Hepatocyte (in vitro differentiated cells): ENCODE data around the gene TMEM258. TPM values are rescaled to one million over a fixed set of nuclear protein-coding genes. Genes with fewer than 3 reads are reported as not detected.

Experiments
- DNase-seq: peaks from one replicate; pipeline ENCODE4 v3.0.0-alpha.2; 2016; ENCODE audit warnings: low spot score
- H2AFZ ChIP-seq: fragments of 200-600 bp; sonication (generic); 2 replicates; pipeline ENCODE4 v1.6.0; 2016; ENCODE audit warnings: antibody characterized with exemption, mild to moderate bottlenecking
- H3K27ac ChIP-seq: fragments of 200-600 bp; sonication (generic); 2 replicates; pipeline ENCODE4 v1.5.1; 2016; ENCODE audit warnings: mild to moderate bottlenecking
- H3K27me3 ChIP-seq: fragments of 200-600 bp; sonication (generic); 2 replicates; pipeline ENCODE4 v1.6.1; 2016
- H3K36me3 ChIP-seq: fragments of 200-600 bp; sonication (generic); replicated peaks from 2 replicates; pipeline ENCODE4 v1.5.1; 2016; ENCODE audit warnings: low read depth; ENCODE audit not compliant: insufficient read depth
- H3K4me1 ChIP-seq: fragments of 200-600 bp; sonication (generic); 2 replicates; pipeline ENCODE4 v1.5.1; 2016; ENCODE audit warnings: mild to moderate bottlenecking, moderate library complexity; ENCODE audit not compliant: insufficient read depth
- H3K4me2 ChIP-seq: fragments of 200-600 bp; sonication (generic); 2 replicates; pipeline ENCODE4 v1.6.0; 2016
- H3K4me3 ChIP-seq: fragments of 200-600 bp; sonication (generic); 2 replicates; pipeline ENCODE4 v1.5.1; 2016; ENCODE audit warnings: mild to moderate bottlenecking
- H3K79me2 ChIP-seq: fragments of 200-600 bp; sonication (generic); 2 replicates; pipeline ENCODE4 v1.6.0; 2017; ENCODE audit warnings: mild to moderate bottlenecking
- H3K9me2 ChIP-seq: fragments of 200-600 bp; sonication (generic); replicated peaks from 2 replicates; pipeline ENCODE4 v1.6.0; 2017; ENCODE audit warnings: mild to moderate bottlenecking; ENCODE audit not compliant: insufficient read depth
- H3K9me3 ChIP-seq: fragments of 200-600 bp; sonication (generic); 2 replicates; pipeline ENCODE4 v1.5.1; 2016; ENCODE audit warnings: low read depth, mild to moderate bottlenecking
- H4K20me1 ChIP-seq: fragments of 200-600 bp; sonication (generic); 2 replicates; pipeline ENCODE4 v1.6.0; 2016; ENCODE audit warnings: mild to moderate bottlenecking; ENCODE audit not compliant: insufficient read depth, poor library complexity, severe bottlenecking
- EZH2 ChIP-seq: fragments of 200-600 bp; sonication (generic); IDR thresholded peaks from 2 replicates; pipeline ENCODE4 v1.6.1; 2016; ENCODE audit warnings: antibody characterized with exemption, mild to moderate bottlenecking, borderline replicate concordance
- EZH2phosphoT487 ChIP-seq: fragments of 200-600 bp; sonication (generic); IDR thresholded peaks from one replicate; pipeline ENCODE4 v1.6.1; 2018; ENCODE audit warnings: antibody characterized with exemption, mild to moderate bottlenecking, low read depth, moderate library complexity; ENCODE audit not compliant: unreplicated experiment, severe bottlenecking
- WGBS: methylation state at CpG from one replicate; pipeline ENCODE4 v1.1.6; 2016; ENCODE audit warnings: low lambda C conversion rate; ENCODE audit errors: missing lambda C conversion rate; 5-methylcytosine and 5-hydroxymethylcytosine counted together
- polyA plus RNA-seq: library from polyadenylated mRNA; unstranded; fragments of >200 nt; fragmentation: Nextera tagmentation; extraction: Ambion mirVana; gene quantifications from 2 replicates; pipeline ENCODE4 v1.2.1, GENCODE V29; 2016
- total RNA-seq: library from RNA; depleted of rRNA; stranded (reverse); fragments of >200 nt; gene quantifications from 2 replicates; pipeline ENCODE4 v1.2.3, GENCODE V29; 2014
- TF ChIP-seq, protein P1 (sequence below): fragments of 200-600 bp; sonication (generic); IDR thresholded peaks from 2 replicates; pipeline ENCODE4 v1.5.1; 2016; ENCODE audit warnings: antibody characterized with exemption, mild to moderate bottlenecking; ENCODE audit not compliant: poor library complexity

Gene TMEM258
- total and polyA plus RNA-seq, 2 experiments from 2014 or later = 64.7 to 253 TPM

- Histone ChIP-seq H3K27me3 (no peaks in the 10 kb centered on the region), H4K20me1 (peaks cover 21% of the 10 kb centered on the region)
Observed at GRCh38 chr11:61839742-61840141, 47.3 kb upstream of the TMEM258 start.

GRCh38 chr11:61838921-61839320 is 46.5 kb upstream of the TMEM258 start:
- Histone ChIP-seq H3K4me2 (no peak overlapping the region), H3K36me3 (no peaks in the 10 kb centered on the region), H3K27ac (no peak overlapping the region), H2AFZ (no peak overlapping the region), H3K4me1 (peaks cover 13% of the 10 kb centered on the region), H3K9me2 (no peaks in the 10 kb centered on the region), H3K79me2 (peaks cover 41% of the 10 kb centered on the region), H3K27me3 (no peaks in the 10 kb centered on the region), H4K20me1 (peaks cover 28% of the 10 kb centered on the region), H3K4me3 (no peak overlapping the region), H3K9me3 (no peaks in the 10 kb centered on the region)
- WGBS = 97% methylated on average over 10 of the region's 10 CpGs
- TF ChIP-seq, protein P1, sequence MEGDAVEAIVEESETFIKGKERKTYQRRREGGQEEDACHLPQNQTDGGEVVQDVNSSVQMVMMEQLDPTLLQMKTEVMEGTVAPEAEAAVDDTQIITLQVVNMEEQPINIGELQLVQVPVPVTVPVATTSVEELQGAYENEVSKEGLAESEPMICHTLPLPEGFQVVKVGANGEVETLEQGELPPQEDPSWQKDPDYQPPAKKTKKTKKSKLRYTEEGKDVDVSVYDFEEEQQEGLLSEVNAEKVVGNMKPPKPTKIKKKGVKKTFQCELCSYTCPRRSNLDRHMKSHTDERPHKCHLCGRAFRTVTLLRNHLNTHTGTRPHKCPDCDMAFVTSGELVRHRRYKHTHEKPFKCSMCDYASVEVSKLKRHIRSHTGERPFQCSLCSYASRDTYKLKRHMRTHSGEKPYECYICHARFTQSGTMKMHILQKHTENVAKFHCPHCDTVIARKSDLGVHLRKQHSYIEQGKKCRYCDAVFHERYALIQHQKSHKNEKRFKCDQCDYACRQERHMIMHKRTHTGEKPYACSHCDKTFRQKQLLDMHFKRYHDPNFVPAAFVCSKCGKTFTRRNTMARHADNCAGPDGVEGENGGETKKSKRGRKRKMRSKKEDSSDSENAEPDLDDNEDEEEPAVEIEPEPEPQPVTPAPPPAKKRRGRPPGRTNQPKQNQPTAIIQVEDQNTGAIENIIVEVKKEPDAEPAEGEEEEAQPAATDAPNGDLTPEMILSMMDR = no peak
- TF ChIP-seq EZH2 = no peak
- TF ChIP-seq EZH2phosphoT487 = no peak
- no peak for DNase-seq

More at GRCh38 chr11:61839742-61840141, 47.3 kb upstream of the TMEM258 start:
- TF ChIP-seq, protein P1 = no peak
- TF ChIP-seq EZH2 (no peak), EZH2phosphoT487 (no peak)
- H2AFZ ChIP-seq = no peak overlapping the region
- H3K4me2 ChIP-seq = no peak overlapping the region
- no peaks in the 10 kb centered on the region for H3K9me3 ChIP-seq
- no peaks in the 10 kb centered on the region for H3K9me2 ChIP-seq
- peaks cover 33% of the 10 kb centered on the region for H3K79me2 ChIP-seq
- no peak for DNase-seq
- H3K4me1 ChIP-seq = peaks cover 6% of the 10 kb centered on the region
- no peaks in the 10 kb centered on the region for H3K36me3 ChIP-seq
- no peak overlapping the region for H3K27ac ChIP-seq
- no peak overlapping the region for H3K4me3 ChIP-seq
- 100% methylated on average over 2 of the region's 2 CpGs for WGBS

DNA sequence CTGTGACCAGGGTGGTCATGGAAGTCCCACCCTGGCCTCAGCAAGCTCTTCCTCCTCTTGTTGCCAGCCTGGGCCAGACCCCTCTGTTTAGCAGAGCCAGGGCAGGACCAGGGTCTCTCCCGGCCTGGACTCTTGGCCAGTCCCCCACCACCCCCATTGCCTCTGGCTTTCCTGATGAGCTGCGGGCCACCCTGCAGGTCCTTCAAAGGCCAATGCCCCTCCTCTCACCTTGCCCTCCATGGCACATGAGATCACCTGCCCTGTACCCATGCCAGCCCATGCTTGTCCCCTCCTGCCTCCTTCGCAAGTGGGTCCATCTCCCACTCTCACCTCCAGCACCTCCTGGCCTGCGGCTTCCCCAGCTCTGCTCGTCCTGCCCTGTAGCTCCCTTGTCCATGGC is 46.1 kb upstream of the TMEM258 start:
- Histone ChIP-seq H2AFZ (no peak overlapping the region), H3K4me3 (no peak overlapping the region), H3K9me3 (no peaks in the 10 kb centered on the region), H3K79me2 (peaks cover 45% of the 10 kb centered on the region), H4K20me1 (peaks cover 32% of the 10 kb centered on the region), H3K27ac (no peak overlapping the region), H3K4me1 (peaks cover 13% of the 10 kb centered on the region), H3K36me3 (no peaks in the 10 kb centered on the region), H3K9me2 (no peaks in the 10 kb centered on the region), H3K4me2 (no peak overlapping the region), H3K27me3 (no peaks in the 10 kb centered on the region)
- no peak for DNase-seq
- 95% methylated on average over 5 of the region's 5 CpGs for WGBS
- no peak for TF ChIP-seq EZH2phosphoT487
- TF ChIP-seq, protein P1 = no peak
- TF ChIP-seq EZH2 = no peak
